Activated CD8-positive, alpha-beta memory T cell treated with anti-CD3 and anti-CD28 coated beads for 48 hours (primary cell): ENCODE data around the gene ZP2.
"Not testable (repeated sequence)": the region's sequence is repeated elsewhere in the genome, so short reads cannot be mapped to it uniquely, and the experiment has no call there.

Source experiments
- DNase-seq, 3 experiments: peaks; one replicate each; pipeline ENCODE4 v3.0.0-alpha.2; 2020; ENCODE audit warnings: low read depth in 2 of 3, low spot score in 2 of 3

Gene ZP2

DNA sequence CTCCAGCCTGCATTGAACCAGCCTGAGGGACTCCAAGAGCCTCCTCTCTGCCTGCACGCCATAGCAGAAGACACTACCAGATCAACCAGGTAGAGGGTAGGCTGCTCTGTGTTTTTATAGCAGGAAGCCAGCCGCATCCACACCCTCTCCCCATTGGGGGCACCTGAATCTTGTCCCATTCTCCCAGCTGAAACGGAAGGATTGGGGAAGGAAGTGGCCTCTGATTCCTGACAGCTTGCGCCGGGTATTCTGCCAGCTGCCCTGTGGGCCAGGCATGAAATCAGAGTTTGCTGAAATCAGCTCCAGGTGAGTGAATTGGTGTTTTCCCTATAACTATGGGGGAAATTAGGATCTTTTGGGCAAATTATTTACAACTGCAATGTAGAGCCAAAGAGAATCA lies at the start of gene ZP2:
Gene ZP2, minus strand, starts transcription at position 89 of the 400 bp plus-strand sequence. Its CDS starts 27 bp downstream, at position 62.
- no peak for DNase-seq

DNA sequence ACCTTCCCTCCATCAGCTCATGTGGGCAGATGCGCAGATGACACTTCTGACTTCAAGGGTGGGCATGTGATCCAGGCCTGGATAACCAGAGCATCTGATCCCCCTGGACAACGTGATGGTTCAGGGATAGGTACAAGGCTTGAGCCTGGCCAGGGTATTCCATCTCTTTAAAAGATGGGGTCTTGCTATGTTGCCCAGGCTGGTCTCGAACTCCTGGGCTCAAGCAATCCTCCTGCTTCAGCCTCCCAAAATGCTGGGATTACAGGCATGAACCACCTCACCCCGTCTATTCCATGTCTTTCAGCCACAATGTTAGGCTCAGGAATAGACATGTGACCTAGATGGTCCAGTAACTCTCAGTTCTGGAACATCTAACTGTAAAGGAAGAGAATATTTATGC lies 45.9 kb upstream of the ZP2 start:
- DNase-seq, result no peak

DNA sequence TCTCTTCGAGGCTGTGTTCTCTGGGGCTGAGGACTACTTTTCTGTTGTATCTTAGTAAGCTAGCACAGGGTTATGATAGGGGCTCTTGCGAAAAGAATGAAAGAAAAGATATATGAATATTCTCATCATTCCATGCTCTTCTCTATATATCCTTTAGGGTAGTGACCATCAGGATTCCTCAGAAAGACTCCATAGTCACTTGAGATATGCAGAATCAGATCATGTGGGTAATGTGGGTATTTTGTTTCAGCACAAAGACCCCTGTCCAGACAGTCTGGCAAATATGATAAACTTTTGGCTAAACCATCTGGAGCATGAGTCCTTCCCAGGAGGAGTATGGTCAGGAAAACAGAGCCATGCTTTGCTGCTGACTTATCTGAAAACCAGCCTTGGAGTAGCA lies 45.3 kb upstream of the ZP2 start:
- DNase-seq, result no peak

GRCh38 chr16:21253470-21253869 lies 42.1 kb upstream of the ZP2 start:
- DNase-seq, result no peak

DNA sequence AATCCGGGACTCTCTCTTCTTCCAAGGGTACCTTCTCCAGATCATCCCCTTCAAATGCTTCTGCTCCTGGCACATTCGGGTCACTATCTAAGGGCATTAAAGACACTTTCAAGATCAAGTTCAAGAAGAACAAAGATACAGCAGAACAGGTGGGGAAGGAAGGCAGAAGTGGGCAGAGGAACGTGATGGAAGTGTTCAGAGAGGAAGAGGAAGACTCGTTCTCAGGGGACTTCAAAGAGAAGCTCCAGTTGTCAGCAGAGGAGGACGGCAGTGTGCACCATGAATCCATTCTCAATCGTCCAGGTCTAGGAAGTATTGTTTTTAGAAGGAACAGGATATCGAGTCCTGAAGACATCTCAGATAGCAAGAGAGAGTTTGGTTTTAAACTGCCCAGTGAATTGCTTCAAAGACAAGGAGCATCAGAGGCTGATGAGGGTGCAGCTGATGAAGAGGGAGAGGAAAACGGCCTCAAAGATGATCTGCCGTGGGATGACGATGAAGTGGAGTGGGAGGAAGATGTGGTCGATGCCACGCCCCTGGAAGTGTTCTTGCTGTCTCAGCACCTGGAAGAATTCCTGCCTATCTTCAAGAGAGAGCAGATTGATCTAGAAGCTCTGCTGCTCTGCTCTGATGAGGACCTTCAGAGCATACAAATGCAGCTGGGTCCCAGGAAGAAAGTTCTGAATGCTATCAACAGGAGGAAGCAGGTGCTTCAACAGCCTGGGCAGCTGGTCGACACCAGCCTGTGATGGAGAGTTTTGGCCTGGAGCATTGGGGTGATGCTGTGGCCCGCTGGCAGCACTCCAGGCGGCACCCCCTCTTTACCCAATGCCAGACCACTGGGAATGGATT lies 38.9 kb upstream of the ZP2 start:
- DNase-seq, result no peak

- not testable (repeated sequence) for DNase-seq
Observed at GRCh38 chr16:21248179-21248578, 36.8 kb upstream of the ZP2 start.

GRCh38 chr16:21244518-21245215 lies 33.3 kb upstream of the ZP2 start:
- no peak for DNase-seq

GRCh38 chr16:21242756-21243155 lies 31.4 kb upstream of the ZP2 start:
- DNase-seq, result no peak

DNA sequence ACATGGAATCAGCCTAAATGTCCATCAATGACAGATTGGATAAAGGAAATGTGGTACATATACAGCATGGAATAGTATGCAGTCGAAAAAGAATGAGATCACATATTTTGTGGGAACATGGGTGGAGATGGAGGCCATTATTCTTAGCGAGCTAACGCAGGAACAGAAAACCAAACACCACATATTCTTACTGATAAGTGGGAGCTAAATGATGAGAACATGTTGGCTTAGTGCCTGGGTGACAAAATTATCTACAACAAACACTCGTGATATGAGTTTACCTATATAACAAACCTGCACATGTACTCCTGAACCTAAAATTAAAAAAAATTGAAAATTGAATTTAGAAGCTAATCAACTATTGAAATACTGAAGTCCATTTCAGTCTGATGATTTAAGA lies 28.3 kb upstream of the ZP2 start:
- DNase-seq, result no peak

DNA sequence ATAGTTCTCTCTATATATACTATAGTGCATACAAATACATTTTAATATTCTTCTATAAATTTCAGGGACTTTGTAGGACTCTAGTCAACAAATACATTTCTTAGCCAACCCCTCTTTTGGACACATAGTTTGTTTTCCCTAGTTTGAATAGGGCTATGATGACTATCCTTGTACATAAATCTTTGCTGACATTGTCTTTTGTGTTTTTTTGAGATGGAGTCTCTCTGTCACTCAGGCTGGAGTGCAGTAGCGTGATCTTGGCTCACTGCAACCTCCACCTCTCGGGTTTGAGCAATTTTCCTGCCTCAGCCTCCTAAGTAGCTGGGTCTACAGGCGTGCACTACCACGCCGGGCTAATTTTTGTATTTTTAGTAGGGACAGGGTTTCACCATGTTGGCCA lies 25.5 kb upstream of the ZP2 start:
- DNase-seq, result no peak

GRCh38 chr16:21235199-21235585 lies 23.8 kb upstream of the ZP2 start:
- no peak for DNase-seq

DNA sequence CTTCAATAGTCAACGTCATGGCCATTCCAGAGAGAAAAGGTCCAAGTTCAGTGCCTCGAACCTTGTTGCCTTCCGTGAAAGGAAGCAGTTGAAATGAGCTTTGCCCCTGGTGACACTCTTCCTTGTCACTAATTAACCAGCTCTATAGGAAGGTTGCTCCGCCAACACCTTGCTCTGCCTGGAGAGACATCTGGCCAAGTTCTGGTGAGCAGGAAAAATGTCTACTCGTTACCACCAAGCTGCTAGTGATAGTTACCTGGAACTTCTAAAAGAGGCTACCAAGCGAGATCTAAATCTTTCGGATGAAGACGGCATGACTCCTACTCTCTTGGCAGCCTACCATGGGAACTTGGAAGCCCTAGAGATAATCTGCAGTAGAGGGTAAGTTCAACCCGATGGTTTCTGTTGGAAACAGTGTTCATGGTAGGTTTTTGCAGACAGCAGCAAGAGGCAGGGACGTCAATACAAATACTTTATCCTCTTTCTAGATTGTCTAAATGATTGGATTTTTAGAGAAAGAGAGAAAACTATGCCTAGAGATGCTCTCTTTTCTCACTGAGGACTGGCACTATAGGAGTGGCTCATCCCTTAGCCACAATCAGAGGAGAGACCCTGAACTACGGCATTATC lies 22.3 kb upstream of the ZP2 start, which contains the start of gene ANKS4B:
Gene ANKS4B, plus strand, starts transcription at position 179 of the 630 bp plus-strand sequence. Its CDS starts 39 bp downstream, at position 218.
- DNase-seq, result no peak

- DNase-seq, result no peak
Observed at GRCh38 chr16:21233045-21233520, 21.7 kb upstream of the ZP2 start.

- DNase-seq, result no peak
Observed at GRCh38 chr16:21228361-21228872, 17.0 kb upstream of the ZP2 start.

DNA sequence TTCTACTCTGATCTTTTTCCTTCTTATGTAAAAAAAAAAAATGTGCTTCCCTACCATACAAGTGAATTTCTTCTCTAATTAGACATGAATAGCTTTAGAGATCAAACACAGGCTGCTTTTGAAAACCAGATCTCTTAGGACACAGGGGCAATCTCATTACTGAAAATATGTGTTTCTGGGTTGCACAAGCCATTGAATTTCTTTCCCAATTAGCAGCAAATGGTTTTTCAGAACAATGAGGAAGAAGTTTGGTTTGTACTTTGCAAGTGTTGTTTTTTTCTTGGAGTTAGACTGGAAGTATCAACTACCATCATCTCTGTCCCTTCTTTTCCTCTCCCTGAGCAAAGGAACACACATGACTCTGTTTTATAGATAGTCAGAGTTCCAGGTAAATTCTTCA lies 16.5 kb upstream of the ZP2 start:
- DNase-seq, result no peak

DNA sequence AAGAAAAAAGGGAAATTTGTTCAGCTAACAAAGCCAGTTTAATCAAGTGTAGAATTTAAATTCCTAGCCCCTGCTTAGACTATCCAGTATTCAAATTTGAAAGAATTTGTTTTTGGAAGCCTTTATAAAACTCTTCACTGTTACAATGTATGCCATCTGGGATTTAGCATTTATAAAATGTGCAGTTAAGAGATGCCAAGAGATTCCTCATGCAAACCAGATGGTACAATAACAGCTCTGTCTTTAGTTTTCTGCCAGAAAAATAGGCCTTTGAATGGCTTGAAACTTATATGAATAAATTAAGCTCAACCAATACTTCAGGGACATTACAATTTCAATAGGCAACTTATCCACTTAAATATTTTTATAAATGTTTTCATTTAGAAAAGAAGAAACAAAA lies 15.4 kb upstream of the ZP2 start:
- no peak for DNase-seq

- DNase-seq, result no peak
Observed at GRCh38 chr16:21224800-21225199, 13.4 kb upstream of the ZP2 start.

- DNase-seq, result no peak
Observed at GRCh38 chr16:21223787-21224186, 12.4 kb upstream of the ZP2 start.

GRCh38 chr16:21222495-21223337 lies 11.3 kb upstream of the ZP2 start:
- DNase-seq, result no peak

DNA sequence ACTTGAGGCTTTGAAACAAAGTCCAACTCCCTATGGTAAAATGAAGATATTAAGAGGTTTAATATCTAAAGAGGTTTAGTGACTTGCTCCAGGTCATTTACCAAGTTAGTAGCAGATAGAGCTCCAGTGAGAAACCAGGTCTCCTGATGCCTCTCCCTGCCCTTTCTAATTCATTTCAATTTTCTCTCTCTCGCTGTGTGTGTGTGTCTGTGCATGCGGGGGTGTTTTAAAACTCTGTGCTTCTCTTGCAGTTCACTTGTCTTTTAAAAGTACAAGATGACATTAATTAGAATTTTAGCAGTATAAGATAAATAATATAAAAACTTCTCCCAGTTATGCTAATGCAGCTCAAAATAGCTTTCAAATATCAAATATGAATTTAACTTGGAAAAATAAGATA lies 8.2 kb upstream of the ZP2 start:
- no peak for DNase-seq

GRCh38 chr16:21218153-21218552 lies 6.8 kb upstream of the ZP2 start:
- DNase-seq, result no peak
